Trophoblast cell (in vitro differentiated cells and primary cell): ENCODE results near the gene OR51F2.
"Not testable (repeated sequence)": the region's sequence is repeated elsewhere in the genome, so short reads cannot be mapped to it uniquely, and the experiment has no call there.

Source experiments
- DNase-seq, 2 donors: peaks; one replicate each; pipeline ENCODE4 v3.0.0-alpha.2; 2016
- H2AFZ ChIP-seq: 2 replicates; pipeline ENCODE4 v1.6.1; 2013; ENCODE audit warnings: low read length, moderate library complexity, mild to moderate bottlenecking; ENCODE audit not compliant: insufficient read depth, poor library complexity
- H2AK5ac ChIP-seq: 2 replicates; pipeline ENCODE4 v1.6.1; 2013; ENCODE audit warnings: mild to moderate bottlenecking, low read length
- H2BK120ac ChIP-seq: 2 replicates; pipeline ENCODE4 v1.6.1; 2013; ENCODE audit warnings: low read length, mild to moderate bottlenecking, moderate library complexity; ENCODE audit not compliant: insufficient read depth, poor library complexity
- H2BK12ac ChIP-seq: 2 replicates; pipeline ENCODE4 v1.6.1; 2013; ENCODE audit warnings: mild to moderate bottlenecking, low read length, moderate library complexity
- H2BK5ac ChIP-seq: 2 replicates; pipeline ENCODE4 v1.6.1; 2013; ENCODE audit warnings: low read length, low read depth, moderate library complexity, mild to moderate bottlenecking; ENCODE audit not compliant: poor library complexity
- H3K14ac ChIP-seq: 2 replicates; pipeline ENCODE4 v1.6.1; 2013; ENCODE audit warnings: mild to moderate bottlenecking, low read length
- H3K18ac ChIP-seq: 2 replicates; pipeline ENCODE4 v1.6.1; 2013; ENCODE audit warnings: mild to moderate bottlenecking, low read length
- H3K23ac ChIP-seq: 2 replicates; pipeline ENCODE4 v1.6.1; 2013; ENCODE audit warnings: low read length
- H3K27ac ChIP-seq: 2 replicates; pipeline ENCODE4 v1.5.1; 2013; ENCODE audit warnings: low read depth, mild to moderate bottlenecking, inconsistent platforms, low read length, moderate library complexity
- H3K27me3 ChIP-seq: 2 replicates; pipeline ENCODE4 v1.6.1; 2013; ENCODE audit warnings: inconsistent platforms, mild to moderate bottlenecking, low read length, moderate library complexity; ENCODE audit not compliant: insufficient read depth
- H3K36me3 ChIP-seq, 2 experiments: 1 replicate in 1 of 2; 2 replicates in 1 of 2; pipeline ENCODE4 v1.6.1; 2013; ENCODE audit warnings: low read length in 2 of 2, mild to moderate bottlenecking in 2 of 2, moderate library complexity in 1 of 2; ENCODE audit not compliant: insufficient read depth in 2 of 2, control insufficient read depth in 1 of 2
- H3K4ac ChIP-seq: 2 replicates; pipeline ENCODE4 v1.6.1; 2013; ENCODE audit warnings: low read depth, mild to moderate bottlenecking, low read length, moderate library complexity
- H3K4me1 ChIP-seq, 2 experiments: 1 replicate in 1 of 2; 2 replicates in 1 of 2; pipeline ENCODE4 v1.6.1; 2013; ENCODE audit warnings: low read length in 2 of 2, mild to moderate bottlenecking in 2 of 2, moderate library complexity in 1 of 2; ENCODE audit not compliant: insufficient read depth in 2 of 2, control insufficient read depth in 1 of 2
- H3K4me2 ChIP-seq: 2 replicates; pipeline ENCODE4 v1.6.1; 2013; ENCODE audit warnings: inconsistent platforms, mild to moderate bottlenecking, low read length, moderate library complexity
- H3K4me3 ChIP-seq: 2 replicates; pipeline ENCODE4 v1.5.1; 2013; ENCODE audit warnings: mild to moderate bottlenecking, low read depth, low read length, inconsistent platforms
- H3K79me1 ChIP-seq: one replicate; pipeline ENCODE4 v1.6.1; 2013; ENCODE audit warnings: low read length
- H3K79me2 ChIP-seq: 2 replicates; pipeline ENCODE4 v1.6.1; 2013; ENCODE audit warnings: low read length, mild to moderate bottlenecking; ENCODE audit not compliant: control insufficient read depth, insufficient read depth, poor library complexity
- H3K9ac ChIP-seq: 2 replicates; pipeline ENCODE4 v1.6.1; 2013; ENCODE audit warnings: mild to moderate bottlenecking, low read length
- H3K9me3 ChIP-seq: 2 replicates; pipeline ENCODE4 v1.6.1; 2013; ENCODE audit warnings: low read depth, mild to moderate bottlenecking, control low read depth, inconsistent platforms, low read length; ENCODE audit not compliant: insufficient read depth
- H4K12ac ChIP-seq: 2 replicates; pipeline ENCODE4 v1.6.1; 2013; ENCODE audit warnings: low read depth, mild to moderate bottlenecking, low read length, moderate library complexity
- H4K8ac ChIP-seq: 2 replicates; pipeline ENCODE4 v1.6.1; 2013; ENCODE audit warnings: low read depth, mild to moderate bottlenecking, low read length, moderate library complexity
- H4K91ac ChIP-seq: one replicate; pipeline ENCODE4 v1.6.1; 2013; ENCODE audit warnings: low read depth, mild to moderate bottlenecking, low read length, moderate library complexity
- WGBS: extraction: QIAGEN DNeasy Blood & Tissue Kit; methylation state at CpG from one replicate; pipeline ENCODE4 v1.1.7; 2013; ENCODE audit warnings: missing lambda C conversion rate; ENCODE audit not compliant: insufficient read length, insufficient coverage; ENCODE audit errors: extremely low coverage; 5-methylcytosine and 5-hydroxymethylcytosine counted together

OR51F2 gene

GRCh38 chr11:4839851-4840549 is 18.9 kb downstream of the OR51F2 start:
- Histone ChIP-seq H3K9ac (no peak overlapping the region), H3K79me1 (no peaks in the 10 kb centered on the region), H3K18ac (no peak overlapping the region), H3K23ac (no peak overlapping the region), H3K4ac (no peak overlapping the region), H2AFZ (no peak overlapping the region), H3K79me2 (no peaks in the 10 kb centered on the region), H4K8ac (no peak overlapping the region), H3K27ac (no peak overlapping the region), H4K91ac (no peak overlapping the region), H2BK12ac (no peak overlapping the region), H2BK120ac (no peak overlapping the region), H4K12ac (no peak overlapping the region), H3K4me2 (no peak overlapping the region), H2BK5ac (no peak overlapping the region), H3K36me3 (no peaks in the 10 kb centered on the region), H3K14ac (no peak overlapping the region), H3K4me3 (no peak overlapping the region), H3K4me1 (peaks cover 0 to 2% of the 10 kb centered on the region in 2 experiments), H3K9me3 (peaks cover 5% of the 10 kb centered on the region), H2AK5ac (no peak overlapping the region), H3K27me3 (no peaks in the 10 kb centered on the region)
- WGBS, result no CpG with 5 or more reads among the region's 2 CpGs
- no peak for DNase-seq

- Histone ChIP-seq H3K4me1 (no peaks in the 10 kb centered on the region), H2BK120ac (no peak within 1 kb of the TSS), H3K4me3 (no peak within 1 kb of the TSS), H4K12ac (no peak within 1 kb of the TSS), H3K79me1 (no peaks in the 10 kb centered on the region), H3K4ac (no peak within 1 kb of the TSS), H4K8ac (no peak within 1 kb of the TSS), H2AK5ac (no peak within 1 kb of the TSS), H3K9me3 (no peaks in the 10 kb centered on the region), H4K91ac (no peak within 1 kb of the TSS), H3K79me2 (no peaks in the 10 kb centered on the region), H2BK12ac (no peak within 1 kb of the TSS), H3K14ac (no peak within 1 kb of the TSS), H3K36me3 (no peaks in the 10 kb centered on the region), H3K27me3 (no peaks in the 10 kb centered on the region), H3K4me2 (no peak within 1 kb of the TSS), H3K18ac (no peak within 1 kb of the TSS), H2AFZ (no peak within 1 kb of the TSS), H3K27ac (no peak within 1 kb of the TSS), H3K9ac (no peak within 1 kb of the TSS), H2BK5ac (no peak within 1 kb of the TSS), H3K23ac (no peak within 1 kb of the TSS)
- no CpG with 5 or more reads among the region's 9 CpGs for WGBS
- no peak for DNase-seq
Measured at GRCh38 chr11:4848908-4849532, 27.9 kb downstream of the OR51F2 start, which contains the start of gene OR51S1. Gene OR51S1, minus strand, starts transcription at chr11:4849208. Its CDS starts 0 bp downstream, at chr11:4849208.

- no CpG with 5 or more reads among the region's 4 CpGs for WGBS
Measured at GRCh38 chr11:4851033-4851432, 29.9 kb downstream of the OR51F2 start.

GRCh38 chr11:4854286-4854685 is 33.2 kb downstream of the OR51F2 start:
- H3K9me3 ChIP-seq, result not testable (repeated sequence)

More at GRCh38 chr11:4851033-4851432, 29.9 kb downstream of the OR51F2 start:
- H3K9me3 ChIP-seq, result peaks cover 3% of the 10 kb centered on the region
- H4K91ac ChIP-seq, result no peak overlapping the region
- H3K4me2 ChIP-seq, result no peak overlapping the region
- no peaks in the 10 kb centered on the region for H3K79me2 ChIP-seq
- no peak overlapping the region for H3K4me3 ChIP-seq
- no peaks in the 10 kb centered on the region for H3K4me1 ChIP-seq
- H3K14ac ChIP-seq, result no peak overlapping the region
- H2BK5ac ChIP-seq, result no peak overlapping the region
- no peaks in the 10 kb centered on the region for H3K27me3 ChIP-seq
- no peaks in the 10 kb centered on the region for H3K79me1 ChIP-seq
- H2AFZ ChIP-seq, result peak overlapping the region; percentile 63
- H4K8ac ChIP-seq, result no peak overlapping the region
- no peak overlapping the region for H2BK120ac ChIP-seq
- H2AK5ac ChIP-seq, result no peak overlapping the region
- peak overlapping the region; percentile 80 for H4K12ac ChIP-seq
- H3K18ac ChIP-seq, result no peak overlapping the region
- no peaks in the 10 kb centered on the region for H3K36me3 ChIP-seq
- no peak overlapping the region for H3K27ac ChIP-seq
- no peak for DNase-seq
- no peak overlapping the region for H3K9ac ChIP-seq
- no peak overlapping the region for H3K4ac ChIP-seq
- no peak overlapping the region for H2BK12ac ChIP-seq
- H3K23ac ChIP-seq, result no peak overlapping the region

More at GRCh38 chr11:4854286-4854685, 33.2 kb downstream of the OR51F2 start:
- not testable (repeated sequence) for H3K9ac ChIP-seq, H3K18ac ChIP-seq, H2AFZ ChIP-seq, H3K36me3 ChIP-seq, H3K4me2 ChIP-seq, H4K12ac ChIP-seq, H3K23ac ChIP-seq, H3K4ac ChIP-seq, H2BK5ac ChIP-seq, H2BK120ac ChIP-seq, H3K4me1 ChIP-seq, H3K79me2 ChIP-seq, H4K91ac ChIP-seq, H4K8ac ChIP-seq, H3K4me3 ChIP-seq, H2AK5ac ChIP-seq, H2BK12ac ChIP-seq, DNase-seq, H3K14ac ChIP-seq, H3K27ac ChIP-seq, H3K79me1 ChIP-seq, H3K27me3 ChIP-seq
- no CpG with 5 or more reads among the region's 7 CpGs for WGBS
